ENCODE results near the gene MMP25. TPM values are rescaled to one million over a fixed set of nuclear protein-coding genes. Genes with fewer than 3 reads are reported as not detected.
A peak's percentile ranks its signal among the peaks of the same experiment; 100 is the strongest.

The MMP25 gene
- total RNA-seq, 2 experiments from 2014 or later = 34.0 to 88.3 TPM

- ATAC-seq (no peak), DNase-seq (no peak)
- no peak overlapping the region for H3K27ac Mint-ChIP-seq
- CTCF ChIA-PET = interaction anchor here (0.8 to 17.9 kb wide), 17 partner anchors 7 to 147 kb away, joined by 3 to 370 read pairs (median 10); partner anchors contain the start of genes CLDN6, CLDN9, HCFC1R1 and MMP25
- H3K9me3 Mint-ChIP-seq (ENCODE audit: low read depth) = no peaks in the 10 kb centered on the region
- peaks cover 49% of the 10 kb centered on the region for H3K4me1 Mint-ChIP-seq
- no peak overlapping the region for H3K4me3 Mint-ChIP-seq
- peaks cover 12% of the 10 kb centered on the region for H3K36me3 Mint-ChIP-seq
- peaks cover 28% of the 10 kb centered on the region for H3K27me3 Mint-ChIP-seq
Observed at GRCh38 chr16:3027489-3027795, 18.9 kb upstream of the MMP25 start.

- CTCF ChIA-PET = interaction anchor here (0.6 to 17.9 kb wide), 27 partner anchors 7 to 146 kb away, joined by 3 to 370 read pairs (median 5); partner anchors contain the start of genes CLDN6, CLDN9, HCFC1R1 and MMP25
- H3K9me3 Mint-ChIP-seq (ENCODE audit: low read depth) = no peaks in the 10 kb centered on the region
- peaks cover 47% of the 10 kb centered on the region for H3K4me1 Mint-ChIP-seq
- peak overlapping the region; percentile 36 for H3K27ac Mint-ChIP-seq
- H3K27me3 Mint-ChIP-seq = peaks cover 35% of the 10 kb centered on the region
- H3K4me3 Mint-ChIP-seq = peak overlapping the region; percentile 50
- peaks cover 12% of the 10 kb centered on the region for H3K36me3 Mint-ChIP-seq
- ATAC-seq (peak; percentile 43), DNase-seq (peak; percentile 90)
Observed at GRCh38 chr16:3027983-3028715, 18.2 kb upstream of the MMP25 start.

GRCh38 chr16:3028716-3029319 is 17.5 kb upstream of the MMP25 start:
- Mint-ChIP-seq H3K27ac (no peak overlapping the region), H3K4me3 (peak overlapping the region; percentile 65), H3K4me1 (peaks cover 46% of the 10 kb centered on the region), H3K36me3 (peaks cover 12% of the 10 kb centered on the region), H3K9me3 (ENCODE audit: low read depth) (no peaks in the 10 kb centered on the region), H3K27me3 (peaks cover 41% of the 10 kb centered on the region)
- DNase-seq (no peak), ATAC-seq (no peak)
- CTCF ChIA-PET = interaction anchor here (0.6 to 17.9 kb wide), 27 partner anchors 8 to 161 kb away, joined by 3 to 370 read pairs (median 7); partner anchors contain the start of genes CLDN6, CLDN9, HCFC1R1 and IL32

- H3K27ac Mint-ChIP-seq = peak overlapping the region; percentile 62
- peaks cover 11% of the 10 kb centered on the region for H3K36me3 Mint-ChIP-seq
- ATAC-seq = peak; percentile 66
- H3K4me1 Mint-ChIP-seq = peaks cover 44% of the 10 kb centered on the region
- peaks cover 50% of the 10 kb centered on the region for H3K27me3 Mint-ChIP-seq
- no peaks in the 10 kb centered on the region for H3K9me3 Mint-ChIP-seq (ENCODE audit: low read depth)
- DNase-seq = peak; percentile 81
- peak overlapping the region; percentile 65 for H3K4me3 Mint-ChIP-seq
- CTCF ChIA-PET = interaction anchor here (0.9 to 17.9 kb wide), 15 partner anchors 9 to 161 kb away, joined by 3 to 370 read pairs (median 17); partner anchors contain the start of genes CLDN6, CLDN9, HCFC1R1 and IL32
Observed at GRCh38 chr16:3029491-3030221, 16.7 kb upstream of the MMP25 start.

GRCh38 chr16:3030222-3031212 is 15.8 kb upstream of the MMP25 start:
- peaks cover 40% of the 10 kb centered on the region for H3K4me1 Mint-ChIP-seq
- H3K27ac Mint-ChIP-seq = peak overlapping the region; percentile 60
- CTCF ChIA-PET = interaction anchor here (1.2 to 17.9 kb wide), 20 partner anchors 10 to 162 kb away, joined by 3 to 370 read pairs (median 12); partner anchors contain the start of genes CLDN6, CLDN9, HCFC1R1 and IL32
- DNase-seq (no peak), ATAC-seq (no peak)
- no peaks in the 10 kb centered on the region for H3K9me3 Mint-ChIP-seq (ENCODE audit: low read depth)
- peaks cover 11% of the 10 kb centered on the region for H3K36me3 Mint-ChIP-seq
- H3K27me3 Mint-ChIP-seq = peaks cover 58% of the 10 kb centered on the region
- H3K4me3 Mint-ChIP-seq = peak overlapping the region; percentile 65

- Mint-ChIP-seq H3K27me3 (peaks cover 72% of the 10 kb centered on the region), H3K36me3 (peaks cover 2% of the 10 kb centered on the region), H3K9me3 (ENCODE audit: low read depth) (no peaks in the 10 kb centered on the region), H3K4me3 (no peak overlapping the region), H3K27ac (no peak overlapping the region), H3K4me1 (peaks cover 39% of the 10 kb centered on the region)
- CTCF ChIA-PET = interaction anchor here (0.6 to 17.9 kb wide), 14 partner anchors 9 to 96 kb away, joined by 3 to 370 read pairs (median 26); partner anchors contain the start of genes CLDN6, CLDN9, HCFC1R1 and MMP25
- DNase-seq = no peak
- no peak for ATAC-seq
Observed at GRCh38 chr16:3032624-3033023, 13.7 kb upstream of the MMP25 start.

GRCh38 chr16:3035289-3035971 is 10.9 kb upstream of the MMP25 start:
- peaks cover 19% of the 10 kb centered on the region for H3K4me1 Mint-ChIP-seq
- no peak overlapping the region for H3K4me3 Mint-ChIP-seq
- CTCF ChIA-PET = interaction anchor here (1.0 to 17.9 kb wide), 7 partner anchors 9 to 93 kb away, joined by 3 to 370 read pairs (median 28); partner anchors contain the start of genes CLDN9, HCFC1R1, MMP25 and THOC6
- H3K27me3 Mint-ChIP-seq = peaks cover 80% of the 10 kb centered on the region
- H3K36me3 Mint-ChIP-seq = peaks cover 2% of the 10 kb centered on the region
- H3K9me3 Mint-ChIP-seq (ENCODE audit: low read depth) = no peaks in the 10 kb centered on the region
- ATAC-seq (no peak), DNase-seq (no peak)
- H3K27ac Mint-ChIP-seq = no peak overlapping the region

GRCh38 chr16:3035972-3036725 is 10.2 kb upstream of the MMP25 start:
- H3K27me3 Mint-ChIP-seq = peaks cover 77% of the 10 kb centered on the region
- peaks cover 19% of the 10 kb centered on the region for H3K4me1 Mint-ChIP-seq
- H3K9me3 Mint-ChIP-seq (ENCODE audit: low read depth) = no peaks in the 10 kb centered on the region
- H3K36me3 Mint-ChIP-seq = peaks cover 2% of the 10 kb centered on the region
- CTCF ChIA-PET = interaction anchor here (3.8 to 17.9 kb wide), 5 partner anchors 9 to 93 kb away, joined by 23 to 370 read pairs (median 185); partner anchors contain the start of genes CLDN9, HCFC1R1, MMP25 and THOC6
- ATAC-seq = peak; percentile 15
- no peak overlapping the region for H3K4me3 Mint-ChIP-seq
- DNase-seq = no peak
- no peak overlapping the region for H3K27ac Mint-ChIP-seq

- no peak for ATAC-seq
- peaks cover 17% of the 10 kb centered on the region for H3K4me1 Mint-ChIP-seq
- no peaks in the 10 kb centered on the region for H3K9me3 Mint-ChIP-seq (ENCODE audit: low read depth)
- H3K36me3 Mint-ChIP-seq = peaks cover 2% of the 10 kb centered on the region
- CTCF ChIA-PET = interaction anchor here (0.7 to 15.3 kb wide), 5 partner anchors 7 to 56 kb away, joined by 4 to 342 read pairs (median 28); partner anchors contain the start of genes HCFC1R1, MMP25 and THOC6
- peak within 1 kb of the TSS; percentile 18 for H3K4me3 Mint-ChIP-seq
- DNase-seq = no peak
- no peak within 1 kb of the TSS for H3K27ac Mint-ChIP-seq
- peaks cover 75% of the 10 kb centered on the region for H3K27me3 Mint-ChIP-seq
Observed at GRCh38 chr16:3036726-3037315, 9.5 kb upstream of the MMP25 start, which contains the start of gene BICDL2. Gene BICDL2, minus strand, starts transcription at chr16:3036944. Its CDS starts 1,448 bp downstream, at chr16:3035496.

- Mint-ChIP-seq H3K4me1 (peaks cover 8% of the 10 kb centered on the region), H3K27ac (no peak overlapping the region), H3K36me3 (peaks cover 2% of the 10 kb centered on the region), H3K27me3 (peaks cover 61% of the 10 kb centered on the region), H3K9me3 (ENCODE audit: low read depth) (no peaks in the 10 kb centered on the region), H3K4me3 (no peak overlapping the region)
- ATAC-seq (no peak), DNase-seq (no peak)
- CTCF ChIA-PET = interaction anchor here (0.6 to 15.3 kb wide), 4 partner anchors 9 to 241 kb away, joined by 3 to 342 read pairs (median 13); partner anchors contain the start of genes HCFC1R1 and THOC6
Observed at GRCh38 chr16:3038256-3038655, 8.1 kb upstream of the MMP25 start.
